ENCODE results near the gene STARD3NL. TPM values are rescaled to one million over a fixed set of nuclear protein-coding genes. Genes with fewer than 3 reads are reported as not detected.
"Not testable (repeated sequence)": the region's sequence is repeated elsewhere in the genome, so short reads cannot be mapped to it uniquely, and the experiment has no call there.

STARD3NL gene
- total RNA-seq, 1 donor from 2014 or later: 107 TPM

GRCh38 chr7:38264602-38265001, 86.6 kb downstream of the STARD3NL start:
- DNase-seq (ENCODE audit: low read depth in 2 of 2): not testable (repeated sequence)

GRCh38 chr7:38265958-38266357, 87.9 kb downstream of the STARD3NL start:
- DNase-seq (ENCODE audit: low read depth in 2 of 2): not testable (repeated sequence)

- DNase-seq (ENCODE audit: low read depth in 2 of 2): not testable (repeated sequence)
Measured at GRCh38 chr7:38269704-38270346, 91.8 kb downstream of the STARD3NL start.

GRCh38 chr7:38270405-38270804, 92.4 kb downstream of the STARD3NL start:
- not testable (repeated sequence) for DNase-seq (ENCODE audit: low read depth in 2 of 2)

GRCh38 chr7:38273286-38273995, 95.4 kb downstream of the STARD3NL start, which contains the start of gene TARP:
Gene TARP (minus strand): TSS chr7:38273636.
- no peak for DNase-seq (ENCODE audit: low read depth in 2 of 2)

- DNase-seq (ENCODE audit: low read depth in 2 of 2): no peak
Measured at GRCh38 chr7:38274486-38274885, 96.4 kb downstream of the STARD3NL start.

GRCh38 chr7:38274927-38275620, 97.0 kb downstream of the STARD3NL start:
- no peak for DNase-seq (ENCODE audit: low read depth in 2 of 2)

GRCh38 chr7:38276096-38276877, 98.2 kb downstream of the STARD3NL start:
- no peak for DNase-seq (ENCODE audit: low read depth in 2 of 2)

- no peak for DNase-seq (ENCODE audit: low read depth in 2 of 2)
Measured at GRCh38 chr7:38280000-38280399, 102.0 kb downstream of the STARD3NL start.

Measured in lung microvascular endothelial cell (primary cell).